NOMO-1 treated with DMSO at 0.1 percent for 48 hours (cell line): ENCODE data around the gene CDC42EP4.

Source experiments
- DNase-seq: peaks from one replicate; lab custom pipeline; 2025; ENCODE audit not compliant: unreplicated experiment; lab: John Stamatoyannopoulos, UW

Gene CDC42EP4

GRCh38 chr17:73304438-73304837 is 7.4 kb downstream of the CDC42EP4 start:
- no peak for DNase-seq

DNA sequence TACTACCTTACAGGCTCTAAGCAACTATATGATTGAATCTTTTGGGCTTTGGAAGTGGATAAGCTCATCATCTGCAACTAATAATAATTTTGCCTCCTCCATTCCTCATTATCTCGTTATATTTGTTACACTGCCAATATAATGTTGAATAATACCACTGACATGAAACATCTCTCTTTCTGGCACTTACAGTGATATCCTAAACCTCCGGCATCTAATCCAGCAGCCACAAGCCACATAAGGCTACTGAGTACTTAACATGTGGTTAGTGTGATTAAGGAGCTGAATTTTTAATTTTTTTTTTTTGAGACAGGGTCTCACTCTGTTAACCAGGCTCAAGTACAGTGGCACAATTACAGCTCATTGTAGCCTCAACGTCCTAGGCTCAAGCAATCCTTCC is 9.6 kb downstream of the CDC42EP4 start:
- no peak for DNase-seq

DNA sequence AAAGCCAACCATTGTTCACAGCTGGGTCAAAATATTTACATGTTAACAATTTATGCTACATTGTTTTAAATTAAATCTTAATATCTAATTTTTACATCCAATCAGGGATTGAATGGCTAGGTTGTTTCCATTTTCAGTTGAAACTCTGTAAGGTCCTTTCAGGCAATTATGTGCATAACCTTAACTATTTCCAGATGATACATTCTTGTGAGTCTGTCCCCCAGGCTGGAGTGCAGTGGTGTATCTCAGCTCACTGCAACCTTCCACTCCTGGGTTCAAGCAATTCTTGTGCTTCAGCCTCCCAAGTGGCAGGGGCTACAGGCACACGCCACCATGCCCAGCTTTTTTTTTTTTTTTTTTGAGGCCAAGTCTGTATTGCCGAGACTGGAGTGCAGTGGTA is 10.4 kb downstream of the CDC42EP4 start:
- no peak for DNase-seq

DNA sequence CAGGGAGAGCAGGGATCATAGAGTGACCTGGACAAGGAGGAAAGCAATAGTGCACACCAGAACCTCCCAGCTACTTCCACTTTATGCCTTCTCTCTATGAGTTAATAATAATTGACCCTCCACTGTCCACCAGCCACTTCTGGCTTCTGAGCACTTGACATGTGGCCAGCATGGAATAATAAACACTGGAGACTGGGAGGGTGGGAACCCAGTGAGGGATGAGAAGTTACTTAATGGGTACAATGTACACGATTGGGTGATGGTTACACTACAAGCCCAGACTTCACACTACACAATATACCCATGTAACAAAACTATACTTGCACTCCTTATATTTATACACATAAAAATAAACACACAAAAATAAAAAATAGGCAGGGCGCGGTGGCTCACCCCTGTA is 11.4 kb downstream of the CDC42EP4 start:
- DNase-seq = no peak

DNA sequence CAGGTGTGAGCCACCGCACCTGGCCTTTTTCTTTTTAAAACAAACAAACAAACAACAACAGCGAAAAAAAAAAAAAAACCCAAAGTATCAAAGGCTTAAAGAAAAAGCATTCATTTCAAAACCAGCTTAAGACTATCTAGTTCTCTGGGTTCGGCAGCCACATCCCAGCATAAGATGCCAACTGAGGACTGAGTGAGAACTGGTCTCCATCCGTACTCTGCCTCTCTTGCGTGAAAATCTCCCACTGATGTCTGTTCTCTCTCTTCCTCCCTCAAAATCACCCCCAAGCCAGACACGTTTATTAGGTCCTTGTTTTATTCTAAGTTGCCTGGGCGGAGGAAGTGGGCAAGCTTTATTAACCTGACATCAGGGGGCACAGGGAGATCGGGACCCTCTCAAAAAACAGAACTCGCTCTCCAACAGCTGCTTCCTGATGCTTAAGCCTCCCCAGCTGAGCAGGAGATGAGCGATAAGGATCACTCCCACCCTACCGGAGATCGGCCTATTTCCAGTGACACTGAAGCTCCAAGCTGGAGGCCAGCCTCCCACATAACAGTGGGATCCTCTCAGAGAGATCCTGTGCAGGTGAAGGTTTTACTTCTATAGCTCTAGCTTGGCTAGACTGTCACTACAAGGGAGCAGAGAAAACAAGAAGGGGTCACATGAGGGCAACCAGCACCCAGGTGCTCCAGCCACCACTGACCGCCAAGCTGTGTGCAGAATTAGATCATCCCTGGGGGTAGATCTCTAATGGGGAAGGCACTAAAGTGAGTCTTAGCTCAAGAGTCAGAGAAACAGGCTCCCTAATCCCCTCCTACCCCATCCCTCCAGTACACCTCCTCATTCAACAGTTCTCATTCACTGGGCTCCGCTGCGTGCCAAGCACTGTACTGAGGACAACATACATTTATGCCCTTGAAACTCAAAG is 13.6 kb downstream of the CDC42EP4 start:
- DNase-seq = no peak

GRCh38 chr17:73293480-73293911 is 18.3 kb downstream of the CDC42EP4 start:
- DNase-seq = no peak

DNA sequence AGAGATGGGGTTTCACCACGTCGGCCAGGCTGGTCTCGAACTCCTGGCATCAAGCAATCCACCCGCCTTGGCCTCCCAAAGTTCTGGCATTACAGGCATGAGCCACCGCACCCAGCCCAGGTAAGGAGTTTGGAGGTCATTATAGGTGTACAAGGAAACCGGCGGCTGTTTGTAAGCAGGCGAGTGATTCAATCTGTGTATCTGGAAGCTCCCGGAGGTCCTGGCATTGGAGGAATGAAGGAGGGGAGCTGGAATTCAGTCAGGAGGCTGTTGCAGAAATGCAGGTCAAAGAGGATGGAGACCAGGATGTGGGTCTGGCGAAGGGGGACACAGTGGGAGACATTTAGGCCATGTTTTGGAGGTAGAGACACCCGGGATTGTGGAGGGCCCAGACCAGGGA is 18.8 kb downstream of the CDC42EP4 start:
- no peak for DNase-seq

- DNase-seq = no peak
Observed at GRCh38 chr17:73292031-73292531, 19.7 kb downstream of the CDC42EP4 start.

GRCh38 chr17:73291260-73291801 is 20.5 kb downstream of the CDC42EP4 start:
- peak; percentile 82 for DNase-seq

DNA sequence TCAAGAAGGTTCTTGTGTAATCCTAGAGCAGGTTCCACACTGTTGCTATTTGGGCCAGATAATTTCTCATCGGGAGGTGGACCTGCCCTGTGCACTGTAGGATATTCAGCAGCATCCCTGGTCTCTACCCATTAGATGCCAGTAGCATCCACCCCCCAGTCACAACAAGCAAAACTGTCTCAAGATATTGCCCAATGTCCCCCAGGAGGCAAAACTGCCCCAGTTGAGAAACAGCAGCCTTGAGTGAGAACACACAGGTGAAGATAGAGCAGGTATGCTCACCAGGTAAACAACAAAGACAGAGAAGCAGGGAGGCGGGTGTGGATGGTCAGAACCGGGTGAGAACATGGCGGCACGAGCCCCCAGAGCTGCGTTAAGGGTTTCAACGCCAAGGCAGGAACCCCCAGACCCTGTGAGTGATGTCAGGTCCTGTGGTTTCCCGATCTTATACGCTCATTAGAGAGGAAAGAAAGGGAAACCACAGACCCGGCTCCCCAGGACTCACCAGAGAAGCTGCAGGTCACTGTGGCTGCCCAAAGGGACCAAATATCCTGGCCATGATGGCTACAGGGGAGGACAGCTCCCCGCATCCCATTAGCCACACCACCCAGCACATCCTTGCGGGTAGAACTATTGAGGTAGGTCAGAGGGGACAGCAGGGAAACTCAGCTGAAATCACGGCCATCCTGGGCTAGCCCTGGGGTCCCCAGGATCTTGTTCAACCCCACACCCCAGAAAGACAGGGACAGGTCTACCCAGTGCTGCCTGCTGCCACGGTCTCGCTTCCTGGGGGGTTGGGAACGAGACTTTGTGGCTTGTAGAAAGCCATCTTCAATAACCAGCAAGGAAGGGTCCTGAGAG is 21.2 kb downstream of the CDC42EP4 start:
- DNase-seq = peak; percentile 14

DNA sequence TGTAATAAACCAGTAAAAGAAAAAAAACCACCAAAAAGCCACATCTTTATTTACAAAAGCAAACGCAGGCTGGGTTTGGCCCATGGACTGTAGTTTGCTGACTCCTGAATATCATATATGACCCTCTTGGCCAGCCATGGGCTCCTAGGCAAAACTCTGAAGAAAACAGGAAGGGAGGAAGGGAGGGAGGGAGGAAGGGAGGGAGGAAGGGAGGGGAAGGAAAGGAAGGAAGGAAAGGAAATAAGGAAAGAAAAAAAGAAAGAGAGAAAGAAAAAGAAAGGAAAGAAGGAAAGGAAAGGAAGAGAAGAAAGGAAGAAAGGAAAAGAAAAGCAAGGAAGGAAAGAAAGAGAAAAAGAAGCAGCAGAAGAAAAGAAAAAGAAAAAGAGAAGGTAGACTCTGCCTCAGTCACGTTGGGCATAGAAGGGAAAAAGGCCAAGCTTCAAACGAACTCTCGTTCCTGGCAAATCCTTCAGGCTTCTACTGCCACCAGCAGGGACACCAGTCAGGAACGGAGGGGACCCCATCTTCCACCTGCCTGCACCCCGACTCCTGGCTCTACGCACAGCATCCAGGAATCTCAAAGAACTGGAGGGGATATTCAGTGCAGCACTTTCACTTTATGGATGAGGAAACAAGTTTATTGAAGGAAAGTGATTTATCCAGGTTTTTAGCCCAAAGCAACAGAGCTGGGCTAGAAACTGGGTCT is 22.1 kb downstream of the CDC42EP4 start:
- no peak for DNase-seq

- no peak for DNase-seq
Observed at GRCh38 chr17:73288534-73289302, 23.1 kb downstream of the CDC42EP4 start.

DNA sequence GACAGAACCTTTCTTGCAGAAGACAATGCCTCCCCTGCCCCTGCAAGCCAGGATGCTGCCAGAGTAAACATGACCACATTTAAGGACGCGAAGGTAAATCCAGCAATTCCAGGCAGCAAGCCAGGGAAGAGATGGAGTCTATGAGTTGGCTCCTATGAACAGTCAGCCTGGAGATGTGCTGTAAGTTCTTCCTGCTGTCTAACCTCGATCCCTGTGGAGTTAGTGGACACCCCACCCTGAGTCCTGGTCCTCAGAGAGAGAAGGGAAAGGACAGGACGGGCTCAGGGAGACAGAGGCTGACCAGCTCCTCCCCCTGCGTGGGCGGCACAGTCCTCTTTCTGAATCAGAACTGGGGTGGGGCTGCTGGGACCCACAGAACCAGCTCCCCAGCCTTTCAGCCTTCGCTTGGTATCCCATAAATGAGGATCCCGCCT is 24.9 kb downstream of the CDC42EP4 start:
- DNase-seq = no peak

GRCh38 chr17:73285916-73286862 is 25.6 kb downstream of the CDC42EP4 start:
- no peak for DNase-seq

- no peak for DNase-seq
Observed at GRCh38 chr17:73285603-73285908, 26.2 kb downstream of the CDC42EP4 start.

- DNase-seq = no peak
Observed at GRCh38 chr17:73284906-73285602, 26.7 kb downstream of the CDC42EP4 start.

DNA sequence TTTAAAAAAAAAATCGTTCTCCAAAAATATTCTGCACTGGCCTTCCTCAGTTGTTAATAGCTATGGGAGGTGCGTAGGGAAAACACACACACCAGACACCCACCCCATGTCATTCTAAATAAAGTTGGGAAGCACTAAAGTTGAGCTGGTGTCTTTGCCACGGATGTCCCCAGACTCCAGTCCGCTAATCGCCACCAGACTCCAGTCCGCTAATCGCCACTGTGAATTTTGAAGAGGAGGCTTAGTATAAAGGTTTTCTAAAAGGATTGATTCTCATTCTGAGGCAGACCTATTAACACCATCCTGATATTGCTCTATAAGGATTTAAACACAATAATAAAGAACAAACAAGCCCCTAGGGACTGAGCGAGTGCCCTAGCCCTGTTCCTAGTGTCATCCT is 27.4 kb downstream of the CDC42EP4 start:
- DNase-seq = no peak

- peak; percentile 9 for DNase-seq
Observed at GRCh38 chr17:73283841-73284282, 27.9 kb downstream of the CDC42EP4 start.
